Thyroid gland (tissue), 4 donors: Measurements from ENCODE around the gene TLR5. TPM values are rescaled to one million over a fixed set of nuclear protein-coding genes. Genes with fewer than 3 reads are reported as not detected.
A peak's percentile ranks its signal among the peaks of the same experiment; 100 is the strongest.

ENCODE experiments used
- DNase-seq, 2 donors: peaks; one replicate each; pipeline ENCODE4 v3.0.0-alpha.2; 2019
- H3K27ac ChIP-seq, 3 donors: fragments of 200-600 bp; sonication (generic); 1 replicate in 2 of 3; 2 replicates in 1 of 3; pipeline ENCODE4 v1.5.1; 2016 to 2019; ENCODE audit warnings: mild to moderate bottlenecking in 1 of 3, moderate library complexity in 1 of 3
- H3K27me3 ChIP-seq: fragments of 200-600 bp; sonication (generic); one replicate; pipeline ENCODE4 v1.5.1; 2019
- H3K36me3 ChIP-seq, 2 donors: fragments of 200-600 bp; sonication (generic); one replicate each; pipeline ENCODE4 v1.5.1; 2016 to 2019
- H3K4me1 ChIP-seq, 2 donors: fragments of 200-600 bp; sonication (generic); one replicate each; pipeline ENCODE4 v1.5.1; 2017 to 2019
- H3K4me3 ChIP-seq, 3 donors: fragments of 200-600 bp; sonication (generic); replicated peaks in 1 of 3; 1 replicate in 2 of 3; 2 replicates in 1 of 3; pipeline ENCODE4 v1.5.1; 2016; ENCODE audit warnings: mild to moderate bottlenecking in 1 of 3
- H3K9me3 ChIP-seq: fragments of 200-600 bp; sonication (generic); one replicate; pipeline ENCODE4 v1.5.1; 2017
- CTCF ChIP-seq, 6 experiments: fragments of 200-600 bp in 3 of 6; fragments of 450-650 bp in 3 of 6; sonication (generic) in 3 of 6; IDR thresholded peaks; one replicate each; pipeline ENCODE4 v1.5.1; 2016 to 2019; ENCODE audit warnings: antibody characterized with exemption in 6 of 6, mild to moderate bottlenecking in 2 of 6, inconsistent platforms in 1 of 6, moderate library complexity in 1 of 6
- POLR2A ChIP-seq, 2 donors: fragments of 450-650 bp; IDR thresholded peaks; one replicate each; pipeline ENCODE4 v1.6.1; 2017; ENCODE audit warnings: antibody characterized with exemption in 2 of 2, mild to moderate bottlenecking in 2 of 2, moderate library complexity in 1 of 2
- WGBS, 2 donors: methylation state at CpG; one replicate each; pipeline ENCODE4 v1.1.5; 2017; 5-methylcytosine and 5-hydroxymethylcytosine counted together
- intact Hi-C: fragments of 100-400 bp; cut with DNase I; formaldehyde crosslinking; loops from one replicate; pipeline ENCODE4 v1.15.1; 2023
- total RNA-seq, 4 donors: library from RNA; depleted of rRNA; stranded (reverse); fragments of >200 nt; gene quantifications; one replicate each; pipeline ENCODE4 v1.2.3, GENCODE V29; 2016

TLR5 gene
- total RNA-seq, 4 donors from 2014 or later = 3.3 to 11.6 (median 6.7) TPM

- Histone ChIP-seq H3K4me1 (peaks cover 6 to 16% of the 10 kb centered on the region in 2 donors), H3K4me3 (no peak overlapping the region), H3K27me3 (no peaks in the 10 kb centered on the region), H3K36me3 (no peaks in the 10 kb centered on the region), H3K27ac (no peak overlapping the region), H3K9me3 (no peaks in the 10 kb centered on the region)
- WGBS, 2 donors = 75 to 85% methylated on average over 6 of the region's 6 CpGs
- intact Hi-C loops = no loop called here
- DNase-seq = no peak
- TF ChIP-seq CTCF (IDR thresholded peaks at IDR 0.05) (no peak), POLR2A (IDR thresholded peaks at IDR 0.05) (no peak)
These were observed 66.7 kb downstream of the TLR5 start for GRCh38 chr1:223076362-223076761.

- Histone ChIP-seq H3K9me3 (no peaks in the 10 kb centered on the region), H3K4me3 (no peak overlapping the region), H3K27ac (no peak overlapping the region), H3K36me3 (no peaks in the 10 kb centered on the region), H3K27me3 (no peaks in the 10 kb centered on the region), H3K4me1 (peaks cover 6 to 16% of the 10 kb centered on the region in 2 donors)
- intact Hi-C loops = no loop called here
- TF ChIP-seq POLR2A (IDR thresholded peaks at IDR 0.05) = no peak
- TF ChIP-seq CTCF (IDR thresholded peaks at IDR 0.05) = no peak
- DNase-seq = no peak
- WGBS, 2 donors = 84 to 89% methylated on average over 3 of the region's 3 CpGs
These were observed 67.2 kb downstream of the TLR5 start for GRCh38 chr1:223075834-223076233.

GRCh38 chr1:223074445-223075300 lies 68.4 kb downstream of the TLR5 start:
- H3K36me3 ChIP-seq = no peaks in the 10 kb centered on the region
- peaks cover 9 to 16% of the 10 kb centered on the region in 2 donors for H3K4me1 ChIP-seq
- peak in 1 of 2 donors; percentile 19 for DNase-seq
- H3K9me3 ChIP-seq = no peaks in the 10 kb centered on the region
- 48 to 60% methylated on average over 10 of the region's 10 CpGs for WGBS, 2 donors
- intact Hi-C loops = no loop called here
- H3K27ac ChIP-seq = peak overlapping the region in 1 of 3 donors; percentile 36
- no peaks in the 10 kb centered on the region for H3K27me3 ChIP-seq
- TF ChIP-seq CTCF (IDR thresholded peaks at IDR 0.05) (no peak), POLR2A (IDR thresholded peaks at IDR 0.05) (no peak)
- H3K4me3 ChIP-seq = no peak overlapping the region

DNA sequence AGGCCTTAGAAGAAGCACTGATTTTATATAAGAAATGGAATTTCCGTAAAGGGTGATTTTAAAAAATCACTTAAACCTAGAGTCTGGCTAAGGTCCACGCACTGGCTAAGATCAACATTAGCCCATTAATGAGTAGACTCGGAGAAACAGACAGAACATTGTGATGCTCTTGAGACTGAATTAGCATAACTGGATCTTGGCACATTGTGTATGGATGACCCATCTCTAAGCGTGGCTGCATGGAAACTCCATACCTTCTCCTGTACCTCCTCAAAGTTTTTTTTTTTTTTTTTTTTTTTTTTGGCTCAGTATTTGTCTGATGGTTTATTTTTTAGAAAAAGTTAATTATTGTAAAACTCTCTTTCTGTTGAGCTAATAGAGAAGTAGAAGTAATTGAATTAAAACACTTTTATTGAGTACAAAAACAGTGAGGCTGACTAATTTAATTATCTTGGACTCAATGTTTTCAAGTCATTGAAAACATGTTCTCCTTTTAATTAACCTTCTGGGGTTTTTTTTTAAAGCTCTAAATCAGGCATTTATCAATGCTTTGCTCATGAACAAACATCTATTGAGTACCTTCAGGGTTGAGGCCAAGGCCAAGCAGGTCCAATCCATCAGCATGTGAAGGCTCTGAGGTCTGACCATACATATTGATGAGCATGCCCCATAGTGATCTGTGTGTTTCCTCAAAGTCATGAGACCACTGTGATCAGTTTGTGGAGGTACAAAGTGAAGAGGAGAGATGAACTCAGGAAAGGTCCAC lies 74.0 kb downstream of the TLR5 start:
- no peak for TF ChIP-seq CTCF (IDR thresholded peaks at IDR 0.05)
- no peak for TF ChIP-seq POLR2A (IDR thresholded peaks at IDR 0.05)
- H3K4me3 ChIP-seq = no peak overlapping the region
- peaks cover 4 to 11% of the 10 kb centered on the region in 2 donors for H3K4me1 ChIP-seq
- 41 to 51% methylated on average over 4 of the region's 4 CpGs for WGBS, 2 donors
- no peak overlapping the region for H3K27ac ChIP-seq
- H3K9me3 ChIP-seq = no peaks in the 10 kb centered on the region
- no peaks in the 10 kb centered on the region for H3K27me3 ChIP-seq
- no peaks in the 10 kb centered on the region for H3K36me3 ChIP-seq
- peak; percentile 17 for DNase-seq
- intact Hi-C loops = no loop called here

- Histone ChIP-seq H3K4me1 (peaks cover 4 to 11% of the 10 kb centered on the region in 2 donors), H3K9me3 (no peaks in the 10 kb centered on the region), H3K27ac (no peak overlapping the region), H3K27me3 (no peaks in the 10 kb centered on the region), H3K36me3 (no peaks in the 10 kb centered on the region), H3K4me3 (no peak overlapping the region)
- DNase-seq = no peak
- 99 to 100% methylated on average over 4 to 6 of the region's 6 CpGs for WGBS, 2 donors
- intact Hi-C loops = no loop called here
- no peak for TF ChIP-seq CTCF (IDR thresholded peaks at IDR 0.05)
- no peak for TF ChIP-seq POLR2A (IDR thresholded peaks at IDR 0.05)
These were observed 75.1 kb downstream of the TLR5 start for GRCh38 chr1:223067914-223068313.
